PFSK-1 (cell line): ENCODE measurements around the gene PRR11.

Experiments
- FOXP2 ChIP-seq: optimal IDR thresholded peaks from 2 replicates; pipeline ENCODE3; 2011; ENCODE audit warnings: borderline replicate concordance, control low read depth, inconsistent platforms; ENCODE audit not compliant: insufficient read depth; ENCODE audit errors: extremely low read length, extremely low read depth
- POLR2AphosphoS5 ChIP-seq: IDR thresholded peaks from 2 replicates; pipeline ENCODE4 v1.6.1; 2012; ENCODE audit warnings: low read depth, mild to moderate bottlenecking, control low read depth, low read length, moderate library complexity
- SIN3A ChIP-seq: IDR thresholded peaks from 2 replicates; pipeline ENCODE4 v1.6.1; 2012; ENCODE audit warnings: mild to moderate bottlenecking, low read length, moderate library complexity, borderline replicate concordance; ENCODE audit not compliant: insufficient read depth
- TAF1 ChIP-seq: IDR thresholded peaks from 2 replicates; pipeline ENCODE4 v1.6.1; 2012; ENCODE audit warnings: low read length, control low read depth, borderline replicate concordance; ENCODE audit not compliant: insufficient read depth
- TF ChIP-seq, protein P1 (sequence below), 2 experiments: IDR thresholded peaks; 2 replicates each; pipeline versions ENCODE4 v1.6.1 to v1.8.0; 2011 to 2012; ENCODE audit warnings: low read depth in 2 of 2, low read length in 2 of 2, control low read depth in 1 of 2, inconsistent platforms in 1 of 2, mild to moderate bottlenecking in 1 of 2, moderate library complexity in 1 of 2; ENCODE audit not compliant: insufficient read depth in 1 of 2

The PRR11 gene

DNA sequence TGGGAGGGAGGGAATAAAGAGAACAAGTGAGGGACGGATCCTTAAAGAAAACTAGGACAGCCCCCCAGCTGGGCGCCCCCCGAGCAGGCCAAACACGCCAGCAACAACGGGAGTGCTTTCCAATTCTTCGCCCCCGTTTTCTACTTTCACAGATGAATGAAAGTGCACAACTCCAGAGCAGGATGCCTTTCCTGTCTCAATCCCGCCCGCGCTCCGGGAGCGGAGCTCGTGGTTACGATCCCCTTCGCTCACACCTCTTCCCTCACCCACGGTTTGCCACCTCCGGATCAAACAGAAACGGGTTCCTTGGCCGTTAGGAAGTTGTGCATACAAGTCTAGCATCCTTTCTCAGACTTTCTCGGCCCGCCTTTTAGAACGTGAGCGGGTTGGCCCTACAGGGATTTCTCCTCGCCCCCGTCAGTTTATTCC lies 1.2 kb upstream of the PRR11 start:
- TF ChIP-seq, protein P1, sequence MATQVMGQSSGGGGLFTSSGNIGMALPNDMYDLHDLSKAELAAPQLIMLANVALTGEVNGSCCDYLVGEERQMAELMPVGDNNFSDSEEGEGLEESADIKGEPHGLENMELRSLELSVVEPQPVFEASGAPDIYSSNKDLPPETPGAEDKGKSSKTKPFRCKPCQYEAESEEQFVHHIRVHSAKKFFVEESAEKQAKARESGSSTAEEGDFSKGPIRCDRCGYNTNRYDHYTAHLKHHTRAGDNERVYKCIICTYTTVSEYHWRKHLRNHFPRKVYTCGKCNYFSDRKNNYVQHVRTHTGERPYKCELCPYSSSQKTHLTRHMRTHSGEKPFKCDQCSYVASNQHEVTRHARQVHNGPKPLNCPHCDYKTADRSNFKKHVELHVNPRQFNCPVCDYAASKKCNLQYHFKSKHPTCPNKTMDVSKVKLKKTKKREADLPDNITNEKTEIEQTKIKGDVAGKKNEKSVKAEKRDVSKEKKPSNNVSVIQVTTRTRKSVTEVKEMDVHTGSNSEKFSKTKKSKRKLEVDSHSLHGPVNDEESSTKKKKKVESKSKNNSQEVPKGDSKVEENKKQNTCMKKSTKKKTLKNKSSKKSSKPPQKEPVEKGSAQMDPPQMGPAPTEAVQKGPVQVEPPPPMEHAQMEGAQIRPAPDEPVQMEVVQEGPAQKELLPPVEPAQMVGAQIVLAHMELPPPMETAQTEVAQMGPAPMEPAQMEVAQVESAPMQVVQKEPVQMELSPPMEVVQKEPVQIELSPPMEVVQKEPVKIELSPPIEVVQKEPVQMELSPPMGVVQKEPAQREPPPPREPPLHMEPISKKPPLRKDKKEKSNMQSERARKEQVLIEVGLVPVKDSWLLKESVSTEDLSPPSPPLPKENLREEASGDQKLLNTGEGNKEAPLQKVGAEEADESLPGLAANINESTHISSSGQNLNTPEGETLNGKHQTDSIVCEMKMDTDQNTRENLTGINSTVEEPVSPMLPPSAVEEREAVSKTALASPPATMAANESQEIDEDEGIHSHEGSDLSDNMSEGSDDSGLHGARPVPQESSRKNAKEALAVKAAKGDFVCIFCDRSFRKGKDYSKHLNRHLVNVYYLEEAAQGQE (IDR thresholded peaks at IDR 0.05; ENCODE audit: insufficient read depth in 1 of 2, low read depth in 2 of 2, low read length in 2 of 2), result no peak
- no peak for TF ChIP-seq FOXP2
- TF ChIP-seq SIN3A, result peak; percentile 8; the same call in 1 of the 2 replicates
- TF ChIP-seq POLR2AphosphoS5, result 0 out of 2 replicates have a peak, but pooled peaks have one; percentile 16
- no peak for TF ChIP-seq TAF1

DNA sequence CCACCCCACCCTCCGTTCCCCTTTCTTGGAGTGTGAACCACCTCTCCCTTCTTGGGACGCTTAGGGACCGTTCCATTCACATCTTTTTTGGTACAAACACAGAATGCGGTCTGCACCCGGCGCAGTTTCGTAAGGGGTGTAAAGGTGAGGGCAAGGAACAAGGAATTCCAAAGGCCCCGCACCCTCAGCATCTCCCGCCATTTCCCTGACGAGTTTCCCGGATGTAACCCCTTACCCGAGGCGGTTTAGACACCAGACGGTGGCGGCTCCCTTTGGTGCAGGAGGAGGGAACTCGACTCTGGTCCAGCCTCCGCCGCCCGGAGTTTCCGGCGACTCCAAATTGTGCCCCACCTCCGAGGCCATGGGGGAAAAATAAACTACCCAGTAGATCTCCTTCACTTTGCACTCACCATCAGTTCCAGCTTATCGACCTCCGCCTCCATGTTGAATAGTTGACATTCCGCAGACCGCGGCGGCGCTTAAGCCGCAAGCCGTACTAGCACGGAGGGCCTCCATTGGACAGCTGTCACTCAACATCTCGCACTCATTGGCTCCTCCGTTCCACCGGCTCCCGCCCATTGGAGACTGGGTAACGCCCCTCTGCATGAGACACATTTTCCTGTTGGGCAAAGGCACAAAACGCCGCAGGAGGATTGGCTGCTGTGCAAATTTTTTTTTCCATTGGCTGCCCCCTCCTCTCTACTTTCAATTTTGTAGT lies 666 bp upstream of the PRR11 start, which contains the start of gene SKA2:
Gene SKA2 (minus strand): TSS at position 466 of the 718 bp plus-strand sequence. CDS start 23 bp downstream, at position 443.
- peak; percentile 18 for TF ChIP-seq FOXP2
- TF ChIP-seq POLR2AphosphoS5, result peak; percentile 62
- TF ChIP-seq SIN3A, result peak; percentile 49; the same call in 1 of the 2 replicates
- TF ChIP-seq TAF1, result peak; percentile 64; the same call in 1 of the 2 replicates
- TF ChIP-seq, protein P1 (IDR thresholded peaks at IDR 0.05; ENCODE audit: insufficient read depth in 1 of 2, low read depth in 2 of 2, low read length in 2 of 2), result no peak

DNA sequence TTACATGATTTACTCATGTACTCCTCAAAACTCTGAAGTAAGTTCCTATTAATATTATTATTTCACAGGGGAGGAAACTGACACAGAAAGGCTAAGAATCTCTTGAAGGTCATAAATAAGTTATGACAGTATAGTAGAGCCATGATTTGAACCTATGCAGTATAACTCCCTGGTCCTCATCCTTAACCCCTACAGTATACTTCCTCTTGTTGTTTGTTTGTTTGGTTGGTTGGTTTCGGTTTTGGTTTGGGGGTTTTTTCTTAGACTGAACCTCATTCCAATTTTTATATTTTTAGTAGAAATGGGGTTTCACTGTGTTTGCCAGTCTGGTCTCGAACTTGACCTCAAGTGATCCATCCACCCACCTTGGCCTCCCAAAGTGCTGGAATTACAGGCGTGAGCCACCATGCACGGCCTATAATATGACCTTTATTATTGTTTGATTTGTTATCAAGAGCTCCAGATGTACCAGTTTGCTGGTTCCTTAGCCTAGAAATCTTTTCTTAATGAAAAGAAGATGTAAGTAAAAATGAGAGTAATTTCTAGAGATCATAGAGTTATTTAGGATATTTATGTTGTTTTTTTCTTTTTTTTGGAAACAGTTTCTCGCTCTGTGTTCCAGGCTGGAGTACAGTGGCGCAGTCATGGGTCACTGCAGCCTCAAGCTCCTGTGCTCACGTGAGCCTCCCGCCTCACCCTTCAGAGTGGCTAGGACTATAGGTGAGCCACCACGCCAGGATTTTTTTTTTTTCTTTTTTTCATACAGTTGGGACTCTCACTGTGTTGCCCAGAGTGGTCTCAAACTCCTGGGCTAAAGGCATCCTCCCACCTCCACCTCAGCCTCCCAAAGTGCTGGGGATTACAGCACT lies 4.8 kb downstream of the PRR11 start:
- TF ChIP-seq SIN3A (no peak), FOXP2 (no peak)
- TF ChIP-seq, protein P1 (IDR thresholded peaks at IDR 0.05; ENCODE audit: insufficient read depth in 1 of 2, low read depth in 2 of 2, low read length in 2 of 2), result no peak

DNA sequence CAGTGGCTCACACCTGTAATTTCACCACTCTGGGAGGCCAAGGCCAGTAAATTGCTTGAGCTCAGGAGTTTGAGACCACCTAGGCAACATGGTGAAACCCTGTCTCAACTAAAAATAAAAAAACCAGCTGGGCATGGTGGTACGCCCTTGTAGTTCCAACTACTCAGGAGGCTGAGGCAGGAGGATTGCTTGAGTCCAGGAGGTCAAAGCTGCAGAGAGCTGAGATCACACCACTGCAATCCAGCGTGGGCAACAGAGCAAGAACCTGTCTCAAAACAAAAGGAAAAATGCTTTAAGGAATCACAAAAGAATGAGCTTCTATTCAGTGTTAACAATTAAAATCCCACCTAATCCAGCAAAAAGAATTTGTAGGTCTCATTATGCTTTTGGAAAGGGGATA lies 5.9 kb downstream of the PRR11 start:
- no peak for TF ChIP-seq TAF1
- no peak for TF ChIP-seq FOXP2
- TF ChIP-seq, protein P1 (IDR thresholded peaks at IDR 0.05; ENCODE audit: insufficient read depth in 1 of 2, low read depth in 2 of 2, low read length in 2 of 2), result no peak
- TF ChIP-seq POLR2AphosphoS5, result no peak
- no peak for TF ChIP-seq SIN3A
